H1 (cell line): ENCODE results near the gene C17orf113. TPM values are rescaled to one million over a fixed set of nuclear protein-coding genes. Genes with fewer than 3 reads are reported as not detected.

Experiments used
- CHD7 ChIP-seq: fragments of 300-600 bp; sonication (generic); IDR thresholded peaks from 2 replicates; pipeline ENCODE4 v1.7.1; 2012; ENCODE audit warnings: low read length, moderate library complexity, mild to moderate bottlenecking, inconsistent platforms; ENCODE audit not compliant: insufficient replicate concordance
- EP300 ChIP-seq, 2 experiments: IDR thresholded peaks; 1 replicate in 1 of 2; 2 replicates in 1 of 2; pipeline ENCODE4 v1.6.1; 2011 to 2012; ENCODE audit warnings: low read depth in 2 of 2, low read length in 2 of 2, mild to moderate bottlenecking in 2 of 2, borderline replicate concordance in 1 of 2, inconsistent platforms in 1 of 2, moderate library complexity in 1 of 2
- GTF2F1 ChIP-seq: IDR thresholded peaks from 2 replicates; pipeline ENCODE4 v1.6.1; 2012; ENCODE audit warnings: low read depth, low read length, improper control_type of control experiment, borderline replicate concordance
- HDAC6 ChIP-seq: IDR thresholded peaks from one replicate; pipeline ENCODE4 v1.7.1; 2012; ENCODE audit warnings: low read depth, mild to moderate bottlenecking, inconsistent platforms, low read length, moderate library complexity
- KDM4A ChIP-seq: IDR thresholded peaks from one replicate; pipeline ENCODE4 v1.7.1; 2012; ENCODE audit warnings: low read depth, mild to moderate bottlenecking, moderate library complexity, low read length, inconsistent platforms; ENCODE audit not compliant: severe bottlenecking
- RAD21 ChIP-seq, 2 experiments: IDR thresholded peaks in 1 of 2; conservative IDR thresholded peaks in 1 of 2; 2 replicates each; pipeline ENCODE4 v1.6.1; 2011; ENCODE audit warnings: low read depth in 2 of 2, low read length in 2 of 2, improper control_type of control experiment in 1 of 2, inconsistent platforms in 1 of 2, mild to moderate bottlenecking in 1 of 2, moderate library complexity in 1 of 2
- RXRA ChIP-seq: IDR thresholded peaks from 2 replicates; pipeline ENCODE4 v1.6.1; 2011; ENCODE audit warnings: low read depth, mild to moderate bottlenecking, low read length, moderate library complexity; ENCODE audit not compliant: insufficient read depth
- polyA plus RNA-seq, 7 experiments: library from polyadenylated mRNA; depleted of rRNA in 3 of 7; stranded (reverse) in 5 of 7; unstranded in 2 of 7; fragments of >200 nt in 5 of 7; fragments of 200-250 nt in 2 of 7; gene quantifications; 1 replicate in 5 of 7; 2 replicates in 1 of 7; 4 replicates in 1 of 7; pipeline versions ENCODE4 v1.2.1 to v1.2.3, GENCODE V29; 2011 to 2013; ENCODE audit warnings: missing spikeins in 2 of 7, mixed read lengths in 2 of 7
- total RNA-seq: library from RNA; stranded (reverse); fragmentation: NEBNext Ultra II Directional; extraction: Animal tissue kit (Norgen Biotek cat#: 25700); gene quantifications from 2 replicates; pipeline ENCODE4 v1.2.1, GENCODE V29; 2021

C17orf113 gene
- total and polyA plus RNA-seq, 2 of the 8 experiments (the other 6 are each of a cell fraction or from before 2014, with no cell fraction given): 1.0 to 1.4 TPM

- TF ChIP-seq KDM4A: no peak
- TF ChIP-seq HDAC6: no peak
- no peak for TF ChIP-seq EP300 (IDR thresholded peaks at IDR 0.05; ENCODE audit: borderline replicate concordance in 1 of 2, low read depth in 2 of 2, low read length in 2 of 2)
- TF ChIP-seq GTF2F1: no peak
- no peak for TF ChIP-seq RXRA
- TF ChIP-seq RAD21 (IDR thresholded peaks at IDR 0.05 in 1 of 2, conservative IDR thresholded peaks at IDR 0.05 in 1 of 2; ENCODE audit: low read depth in 2 of 2, low read length in 2 of 2): no peak
- TF ChIP-seq CHD7: no peak
- TF ChIP-seq, all 59 proteins: peak for 0
Observed at GRCh38 chr17:42000413-42001133, 49.8 kb downstream of the C17orf113 start (continued).
